ENCODE results near the gene TM2D3.

The TM2D3 gene, protein sequence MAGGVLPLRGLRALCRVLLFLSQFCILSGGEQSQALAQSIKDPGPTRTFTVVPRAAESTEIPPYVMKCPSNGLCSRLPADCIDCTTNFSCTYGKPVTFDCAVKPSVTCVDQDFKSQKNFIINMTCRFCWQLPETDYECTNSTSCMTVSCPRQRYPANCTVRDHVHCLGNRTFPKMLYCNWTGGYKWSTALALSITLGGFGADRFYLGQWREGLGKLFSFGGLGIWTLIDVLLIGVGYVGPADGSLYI

GRCh38 chr15:101652098-101652785 is at the start of gene TM2D3:
TM2D3 (minus strand) TSS chr15:101652381; CDS start chr15:101652361, 20 bp downstream.
- peak; percentile 98 for DNase-seq (ENCODE audit: low spot score)

DNA sequence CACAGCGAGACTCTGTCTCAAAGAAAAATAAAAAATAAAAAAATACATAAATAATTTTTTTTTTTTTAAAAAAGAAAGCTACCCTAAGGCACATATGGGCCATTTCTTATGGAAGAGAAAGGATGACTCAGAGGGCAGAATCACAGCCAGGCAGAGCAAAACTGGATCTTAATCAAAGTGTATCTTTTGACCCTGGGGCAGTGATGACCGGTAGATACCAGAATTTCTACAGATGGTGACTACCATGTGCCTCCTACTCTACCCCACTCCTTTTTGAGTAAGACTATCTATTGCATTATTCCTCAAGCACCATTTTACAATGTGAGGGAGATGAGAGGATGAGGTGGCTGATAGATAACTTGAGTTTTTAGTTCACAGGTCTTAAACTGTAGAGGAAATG is 46.1 kb upstream of the TM2D3 start:
- no peak for DNase-seq (ENCODE audit: low spot score)

DNA sequence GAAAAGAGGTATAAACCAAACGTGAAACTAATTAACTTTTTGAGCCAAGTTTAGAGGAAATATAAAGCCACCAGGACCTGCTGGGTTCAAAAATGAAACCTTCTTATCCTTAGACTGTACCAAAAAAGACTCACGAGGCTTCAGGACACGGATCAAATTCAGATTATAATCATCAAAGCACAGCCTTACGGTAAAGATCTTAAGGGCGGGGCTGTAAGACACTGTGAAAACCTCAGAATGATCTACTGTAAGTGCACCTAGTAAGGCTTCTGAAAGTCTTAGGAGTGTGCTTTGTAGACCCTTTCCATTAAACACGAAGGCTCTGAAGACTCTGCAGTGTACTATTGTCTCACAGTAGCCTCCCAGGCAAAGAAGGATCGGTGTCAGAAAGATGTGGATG is 45.3 kb upstream of the TM2D3 start:
- no peak for DNase-seq (ENCODE audit: low spot score)

- no peak for DNase-seq (ENCODE audit: low spot score)
Observed at GRCh38 chr15:101696829-101697228, 44.6 kb upstream of the TM2D3 start.

GRCh38 chr15:101694261-101694660 is 42.1 kb upstream of the TM2D3 start:
- DNase-seq (ENCODE audit: low spot score): no peak

DNA sequence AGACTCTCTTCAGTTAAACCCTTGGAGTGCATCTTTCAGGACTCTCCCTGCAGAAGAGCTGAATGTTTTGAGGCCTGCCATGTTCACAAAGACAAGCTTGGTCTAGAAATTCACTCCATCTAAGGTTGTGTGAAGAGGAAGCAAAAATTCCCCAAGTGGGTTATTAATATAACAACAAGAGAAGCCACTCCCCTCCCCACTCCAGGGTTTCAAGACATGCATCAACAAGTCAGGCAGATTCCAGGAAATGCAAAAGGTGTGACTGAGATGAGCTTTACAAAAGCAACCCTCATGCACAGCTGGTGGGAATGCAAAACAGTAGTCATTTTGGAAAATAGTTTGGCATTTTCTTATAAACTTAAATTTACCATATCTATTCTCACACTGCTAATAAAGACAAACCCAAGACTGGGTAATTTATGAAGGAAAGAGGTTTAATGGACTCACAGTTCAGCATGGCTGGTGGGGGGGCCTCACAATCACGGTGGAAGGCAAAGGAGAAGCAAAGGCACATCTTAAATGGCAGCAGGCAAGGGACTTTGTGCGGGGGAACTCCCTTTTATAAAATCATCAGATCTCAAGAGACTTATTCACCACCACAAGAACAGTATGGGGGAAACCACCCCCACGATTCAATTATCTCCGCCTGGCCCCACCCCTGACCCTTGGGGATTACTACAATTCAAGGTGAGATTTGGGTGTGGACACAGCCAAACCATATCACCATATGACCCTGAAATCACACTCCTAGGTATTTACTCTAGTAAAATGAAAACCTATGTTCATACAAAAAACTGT is 40.8 kb upstream of the TM2D3 start:
- no peak for DNase-seq (ENCODE audit: low spot score)

DNA sequence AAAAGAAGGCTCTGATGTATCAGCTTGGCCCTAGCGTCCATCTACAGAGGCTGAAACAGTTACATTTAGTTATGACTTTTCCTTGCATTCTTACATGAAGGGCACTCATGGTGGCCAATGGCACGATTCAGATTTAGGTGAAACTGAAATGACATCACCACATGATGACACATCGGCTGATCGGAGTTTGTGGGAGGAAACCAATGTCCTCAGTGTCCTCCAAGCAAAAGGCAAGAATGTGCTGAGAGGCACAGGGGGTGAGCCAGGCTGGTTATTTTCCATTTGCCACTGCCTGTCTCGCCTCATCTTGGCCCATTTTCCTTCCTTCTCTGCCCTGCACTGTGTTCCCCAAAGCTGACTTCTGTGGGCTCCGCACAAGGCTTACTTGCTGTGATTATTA is 37.7 kb upstream of the TM2D3 start:
- peak; percentile 17 for DNase-seq (ENCODE audit: low spot score)

DNA sequence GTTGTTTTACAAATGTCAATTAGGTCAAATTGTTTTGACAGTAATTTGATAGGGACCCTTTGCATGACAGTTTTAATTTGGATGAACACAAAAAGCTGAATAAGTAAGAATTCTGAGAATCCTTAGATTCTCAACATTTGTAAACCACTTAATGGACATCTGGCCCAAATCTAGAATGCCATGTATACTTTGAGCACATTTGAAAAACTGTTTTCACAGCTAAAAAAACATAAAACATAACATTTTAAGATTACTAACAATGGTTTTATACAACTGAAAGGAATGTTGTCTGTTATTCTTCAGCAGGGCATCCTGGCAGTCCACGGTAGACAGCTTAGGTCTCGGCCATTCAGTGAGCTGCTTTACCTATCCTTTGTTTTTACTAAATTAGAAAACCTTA is 34.5 kb upstream of the TM2D3 start:
- DNase-seq (ENCODE audit: low spot score): no peak

DNA sequence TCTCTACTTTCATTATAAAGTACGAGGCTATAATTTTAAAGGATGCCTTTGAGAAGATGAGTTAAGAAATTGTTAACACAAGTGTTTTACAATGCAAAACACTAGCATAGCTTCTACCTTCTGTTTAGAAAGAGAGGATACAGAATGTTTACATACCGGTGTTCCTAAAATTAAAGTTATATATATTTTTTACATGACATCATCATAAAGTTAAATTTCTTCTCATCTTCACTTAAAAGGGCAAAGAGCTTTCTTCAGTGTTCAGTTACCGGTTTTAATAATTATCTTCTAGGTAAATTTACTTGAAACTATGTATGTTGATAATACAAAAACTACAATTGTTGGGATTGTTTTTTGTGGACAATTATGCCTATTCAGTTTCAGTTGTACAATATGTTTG is 32.7 kb upstream of the TM2D3 start:
- DNase-seq (ENCODE audit: low spot score): no peak

GRCh38 chr15:101684384-101684783 is 32.2 kb upstream of the TM2D3 start:
- peak; percentile 40 for DNase-seq (ENCODE audit: low spot score)

- DNase-seq (ENCODE audit: low spot score): no peak
Observed at GRCh38 chr15:101679806-101680205, 27.6 kb upstream of the TM2D3 start.

- DNase-seq (ENCODE audit: low spot score): no peak
Observed at GRCh38 chr15:101676921-101677329, 24.7 kb upstream of the TM2D3 start.

DNA sequence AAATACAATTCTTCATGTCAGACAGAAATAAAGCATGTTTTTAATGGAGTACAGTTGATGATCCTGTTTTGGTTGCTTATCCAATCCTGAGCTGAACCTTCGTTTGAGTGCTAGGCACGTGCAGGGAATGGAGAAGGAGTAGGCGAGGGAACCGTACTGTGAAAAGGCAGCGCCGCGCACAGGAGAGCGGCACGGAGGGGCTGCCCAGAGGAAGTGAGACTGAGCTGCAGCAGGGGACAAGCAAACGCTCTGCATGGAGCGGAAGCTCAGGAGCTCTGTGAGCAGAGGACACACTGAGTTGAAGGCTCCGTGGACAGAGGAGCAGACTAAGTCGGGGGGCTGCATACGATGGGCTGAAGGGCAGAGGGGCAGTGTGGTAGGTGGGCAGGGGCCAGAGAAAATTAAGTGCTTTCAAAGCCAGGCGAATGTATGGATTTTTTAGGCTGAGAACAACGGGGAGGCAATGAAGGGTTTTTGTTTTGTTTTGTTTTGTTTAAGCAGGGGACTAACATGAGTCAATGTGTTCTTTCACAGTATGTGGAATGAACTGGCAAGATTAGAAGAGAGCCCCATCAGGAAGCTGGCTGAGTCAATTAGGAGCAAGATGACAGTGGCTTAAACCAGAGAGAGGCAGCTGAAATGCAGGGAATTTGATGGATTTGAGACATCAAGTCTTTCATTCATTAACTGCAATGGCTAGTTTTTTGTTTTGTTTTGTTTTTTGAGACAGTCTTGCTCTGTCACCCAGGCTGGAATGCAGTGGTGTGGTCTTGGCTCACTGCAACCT is 23.8 kb upstream of the TM2D3 start:
- peak; percentile 55 for DNase-seq (ENCODE audit: low spot score)

DNA sequence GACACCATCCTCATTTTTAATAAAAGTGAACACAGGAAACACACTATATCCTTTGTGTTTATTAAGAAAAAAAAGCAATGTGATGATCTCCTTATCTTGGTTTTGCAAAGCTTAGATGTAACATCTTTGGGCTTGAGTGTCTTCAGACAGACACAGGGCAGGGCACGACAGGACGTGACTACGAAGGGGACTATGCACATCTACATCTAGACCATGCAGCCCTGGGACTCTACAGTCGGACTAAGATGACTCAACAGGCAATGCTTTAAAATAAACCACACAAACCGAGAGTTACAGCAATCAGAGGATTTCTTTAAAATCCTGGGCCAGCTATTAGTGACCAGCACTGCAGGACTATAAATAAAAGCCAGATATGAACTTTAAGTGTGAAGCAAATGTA is 22.8 kb upstream of the TM2D3 start:
- DNase-seq (ENCODE audit: low spot score): peak; percentile 53

DNA sequence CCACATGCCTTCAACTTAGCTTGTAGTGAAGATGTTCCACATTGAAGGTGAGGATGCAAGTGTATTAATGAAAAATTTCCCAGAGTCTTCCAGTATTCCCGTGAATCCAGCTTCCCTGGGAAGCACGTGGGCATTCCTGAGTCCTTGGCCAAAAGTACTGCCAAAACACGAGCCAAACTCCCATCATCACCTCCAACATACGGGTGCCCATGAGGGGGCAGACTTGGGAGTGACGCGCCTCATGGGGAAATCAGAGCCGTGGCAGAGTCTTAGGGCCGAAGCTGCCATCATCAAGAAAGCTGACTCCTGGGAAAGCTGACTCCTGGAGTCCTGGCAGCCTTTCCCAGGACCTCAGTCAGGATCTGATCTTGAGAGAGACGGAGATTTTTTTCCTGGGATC is 20.1 kb upstream of the TM2D3 start:
- DNase-seq (ENCODE audit: low spot score): no peak

GRCh38 chr15:101669744-101670143 is 17.6 kb upstream of the TM2D3 start:
- no peak for DNase-seq (ENCODE audit: low spot score)

DNA sequence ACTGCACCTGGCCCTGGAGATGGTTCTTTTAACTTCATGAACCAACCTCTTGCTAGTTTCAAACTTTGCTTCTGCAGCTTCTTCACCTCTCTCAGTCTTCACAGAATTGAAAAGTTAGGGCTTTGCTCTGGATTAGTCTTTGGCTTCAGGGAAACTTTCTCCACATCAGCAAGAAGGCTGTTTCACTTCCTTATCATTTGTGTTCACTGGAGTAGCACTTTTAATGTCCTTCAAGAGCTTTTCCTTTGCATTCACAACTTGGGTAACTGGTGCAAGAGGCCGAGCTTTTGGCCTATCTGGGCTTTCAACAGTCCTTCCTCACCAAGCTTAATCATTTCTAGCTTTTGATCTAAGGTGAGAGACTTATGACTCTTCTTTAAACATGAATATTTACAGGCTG is 15.7 kb upstream of the TM2D3 start:
- DNase-seq (ENCODE audit: low spot score): no peak

DNA sequence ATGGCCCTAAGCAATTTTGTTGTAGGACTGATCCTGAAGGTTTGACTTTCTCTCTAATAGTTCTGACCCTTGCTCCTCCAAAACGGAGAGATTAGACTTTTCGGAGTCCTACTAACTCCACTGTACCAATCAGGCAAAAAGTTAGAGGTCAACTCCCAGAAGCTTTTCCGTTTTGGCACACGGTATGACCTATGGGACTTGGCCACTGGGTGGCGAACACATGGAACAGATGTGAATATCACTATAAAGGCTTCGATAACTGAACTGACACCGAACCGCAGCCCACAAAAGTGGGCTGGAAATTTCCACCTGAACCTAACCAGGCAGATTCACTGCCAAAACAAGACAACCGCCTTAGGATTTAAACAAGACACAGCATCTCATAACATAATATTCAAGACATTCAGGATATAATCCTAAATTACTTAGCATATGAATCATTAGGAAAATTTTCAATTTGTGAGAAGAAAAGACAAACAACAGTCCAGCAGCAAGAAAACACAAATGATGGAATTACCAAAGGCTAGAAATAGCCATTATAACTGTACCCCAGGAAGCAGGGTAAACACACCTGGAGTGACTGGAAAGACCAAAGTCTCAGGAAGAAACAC is 12.2 kb upstream of the TM2D3 start:
- DNase-seq (ENCODE audit: low spot score): no peak

- DNase-seq (ENCODE audit: low spot score): no peak
Observed at GRCh38 chr15:101662203-101662602, 10.0 kb upstream of the TM2D3 start.

GRCh38 chr15:101660005-101660404 is 7.8 kb upstream of the TM2D3 start:
- no peak for DNase-seq (ENCODE audit: low spot score)

DNA sequence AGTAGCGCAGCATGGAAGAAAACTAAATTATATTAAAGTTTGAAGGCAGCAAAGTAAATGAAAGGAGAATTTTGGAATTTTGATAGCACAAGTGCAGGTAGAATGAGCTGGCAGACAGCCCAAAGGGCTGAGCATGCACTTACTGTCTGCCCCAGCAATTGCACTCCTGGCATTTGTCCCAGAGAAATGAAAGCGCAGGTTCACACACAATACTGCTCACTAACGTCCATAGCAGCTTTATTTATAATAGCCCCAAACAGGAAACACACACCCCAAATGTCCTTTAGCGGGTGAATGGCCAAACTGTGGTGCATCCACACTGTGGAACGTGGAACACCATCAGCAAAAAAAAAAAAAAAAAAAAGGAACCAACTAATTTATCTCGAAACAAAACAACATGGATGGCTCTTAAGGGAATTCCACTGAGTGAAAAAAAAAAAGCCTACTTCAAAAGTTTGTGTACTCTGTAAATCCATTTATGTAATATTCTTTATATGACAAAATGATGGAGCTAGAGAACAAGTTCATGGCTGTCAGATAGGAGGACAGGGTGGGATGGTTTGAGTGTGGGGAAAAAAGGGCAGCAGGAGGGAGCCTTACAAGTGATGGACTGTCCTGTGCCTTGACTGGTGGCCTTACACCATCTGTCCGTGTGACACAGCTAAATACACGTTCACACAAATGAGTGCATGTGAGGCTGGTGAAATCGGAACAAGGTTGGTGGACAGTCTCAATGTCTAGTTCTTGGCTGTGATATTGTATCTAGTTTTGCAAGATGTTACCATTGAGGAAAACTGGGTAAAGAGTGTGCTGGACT is 6.0 kb upstream of the TM2D3 start:
- DNase-seq (ENCODE audit: low spot score): no peak

Data from AG08396 (cell line).